Stimulated activated CD8-positive, alpha-beta memory T cell treated with anti-CD3 and anti-CD28 coated beads, Interleukin-7, amount 100 ng/mL, for 4 hours (primary cell): ENCODE measurements around the gene NEXMIF.
"Not testable (repeated sequence)": the region's sequence is repeated elsewhere in the genome, so short reads cannot be mapped to it uniquely, and the experiment has no call there.

Experiments used
- DNase-seq, 2 donors: peaks; one replicate each; pipeline ENCODE4 v3.0.0-alpha.2; 2020; ENCODE audit warnings: low read depth in 2 of 2

The NEXMIF gene

DNA sequence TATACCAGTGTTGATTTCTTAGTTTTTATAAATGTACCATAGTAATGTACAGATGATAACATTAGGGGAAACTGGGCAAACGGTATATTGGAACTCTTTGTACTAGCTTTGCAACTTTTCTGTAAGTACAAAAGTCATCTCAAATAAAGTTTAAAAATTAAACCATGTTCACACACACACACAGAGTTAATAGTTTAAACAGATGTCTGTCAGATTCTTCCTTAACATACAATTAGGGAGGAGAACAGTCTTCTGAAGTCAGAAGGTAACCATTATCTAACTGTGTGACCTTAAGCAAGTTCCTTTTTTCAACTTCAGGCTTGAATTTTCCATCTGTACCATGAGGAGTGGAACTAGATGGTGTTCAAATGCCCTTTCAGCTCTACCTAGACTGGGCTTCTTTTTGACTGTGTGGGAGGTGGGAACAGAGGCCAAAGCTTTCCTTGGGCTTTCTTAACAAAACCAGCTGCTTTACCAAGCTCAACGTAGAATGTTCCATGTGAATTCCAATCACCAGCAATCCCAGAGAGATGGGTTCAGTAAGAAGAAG lies 127.8 kb downstream of the NEXMIF start:
- no peak for DNase-seq

DNA sequence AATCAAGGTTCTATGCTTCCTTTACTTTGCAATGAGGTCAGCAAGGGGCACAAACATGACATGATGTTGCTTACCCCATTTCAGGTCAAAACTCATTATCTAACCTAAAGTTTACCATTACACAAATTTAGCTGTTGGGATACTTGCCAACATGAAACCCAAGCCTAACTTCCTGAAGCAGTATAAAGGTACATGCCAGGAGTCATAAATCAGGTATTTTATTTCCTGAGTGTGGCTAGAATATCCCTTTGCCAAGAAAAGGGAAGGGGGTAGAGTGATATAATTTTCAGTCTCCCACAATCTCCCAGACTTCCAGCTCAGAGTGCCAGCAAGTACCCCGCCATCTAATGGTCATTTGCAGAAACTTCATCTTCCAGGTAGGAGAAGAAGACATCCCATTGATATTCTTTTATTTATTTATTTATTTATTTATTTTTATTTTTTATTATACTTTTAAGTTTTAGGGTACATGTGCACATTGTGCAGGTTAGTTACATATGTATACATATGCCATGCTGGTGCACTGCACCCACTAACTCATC lies 136.6 kb downstream of the NEXMIF start:
- DNase-seq = no peak

DNA sequence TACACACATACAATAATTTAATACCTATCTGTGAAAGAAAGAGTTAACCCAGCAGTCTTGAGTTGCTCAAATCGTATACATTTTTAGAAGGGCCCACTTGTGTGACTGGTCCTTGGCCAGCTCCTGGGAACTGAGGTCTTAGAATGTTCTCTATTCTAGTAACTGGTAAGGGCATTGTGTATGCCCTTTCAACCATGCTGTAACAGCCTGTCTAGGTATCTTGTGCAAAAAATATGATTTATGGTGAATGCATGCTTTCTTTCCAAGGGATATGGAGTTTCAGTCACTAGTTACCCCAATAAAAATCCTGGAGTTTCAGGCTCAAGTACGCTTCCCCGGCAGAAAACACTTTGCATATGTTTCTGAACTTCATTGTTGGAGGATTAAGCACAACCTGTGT lies 140.6 kb downstream of the NEXMIF start:
- DNase-seq = no peak

DNA sequence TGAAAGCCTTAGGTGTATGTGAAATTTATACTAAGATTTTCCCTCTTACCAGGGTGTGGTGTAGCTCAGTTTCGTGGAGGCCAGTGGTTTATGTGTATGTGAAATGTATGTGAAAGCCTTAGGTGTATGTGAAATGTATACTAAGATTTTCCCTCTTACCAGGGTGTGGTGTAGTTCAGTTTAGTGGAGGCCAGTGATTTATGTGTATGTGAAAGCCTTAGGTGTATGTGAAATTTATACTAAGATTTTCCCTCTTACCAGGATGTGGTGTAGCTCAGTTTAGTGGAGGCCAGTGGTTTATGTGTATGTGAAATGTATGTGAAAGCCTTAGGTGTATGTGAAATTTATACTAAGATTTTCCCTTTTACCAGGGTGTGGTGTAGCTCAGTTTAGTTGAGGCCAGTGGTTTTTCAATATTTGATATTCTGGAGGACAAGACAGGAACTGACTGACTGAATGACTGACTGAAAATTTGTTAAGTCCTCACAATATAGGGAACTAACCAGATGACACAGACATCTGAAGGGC lies 143.7 kb downstream of the NEXMIF start:
- no peak for DNase-seq

DNA sequence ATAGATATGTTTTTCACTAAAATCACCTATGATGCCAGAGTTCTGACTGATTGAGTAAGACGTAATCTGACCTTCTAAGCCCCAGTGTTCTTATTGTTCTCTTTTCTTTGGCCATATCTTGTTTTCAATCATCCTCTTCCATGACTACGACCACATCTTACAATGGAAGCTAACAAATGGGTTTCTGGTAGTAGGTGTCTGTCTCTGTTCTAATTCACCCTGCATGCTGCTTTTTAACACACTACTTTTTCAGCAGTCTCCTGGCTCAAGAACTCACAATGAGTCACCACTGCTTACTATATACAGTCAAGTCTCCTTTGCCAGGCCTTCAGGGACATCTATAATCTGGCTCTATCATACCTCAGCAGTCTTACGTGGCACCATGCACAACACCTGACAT lies 146.1 kb downstream of the NEXMIF start:
- DNase-seq = no peak

DNA sequence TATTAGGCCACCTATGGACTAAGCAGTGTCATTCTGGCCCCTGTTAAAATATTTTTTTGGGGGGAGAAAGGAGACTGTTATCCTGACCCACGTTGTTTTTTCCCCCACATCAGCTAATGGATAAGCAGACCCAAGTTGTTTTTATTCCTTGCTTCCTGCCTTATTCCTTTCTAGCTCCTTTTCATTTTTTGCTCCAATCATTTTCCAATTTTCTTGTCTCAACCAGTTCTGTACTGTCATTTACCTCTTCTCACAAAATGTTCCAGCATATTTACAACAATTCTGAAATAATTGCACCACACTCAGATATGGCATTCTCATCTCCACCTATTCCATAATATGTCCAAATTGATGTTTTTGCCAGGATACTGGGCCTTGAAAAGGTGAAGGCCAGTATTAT lies 150.3 kb downstream of the NEXMIF start:
- no peak for DNase-seq

DNA sequence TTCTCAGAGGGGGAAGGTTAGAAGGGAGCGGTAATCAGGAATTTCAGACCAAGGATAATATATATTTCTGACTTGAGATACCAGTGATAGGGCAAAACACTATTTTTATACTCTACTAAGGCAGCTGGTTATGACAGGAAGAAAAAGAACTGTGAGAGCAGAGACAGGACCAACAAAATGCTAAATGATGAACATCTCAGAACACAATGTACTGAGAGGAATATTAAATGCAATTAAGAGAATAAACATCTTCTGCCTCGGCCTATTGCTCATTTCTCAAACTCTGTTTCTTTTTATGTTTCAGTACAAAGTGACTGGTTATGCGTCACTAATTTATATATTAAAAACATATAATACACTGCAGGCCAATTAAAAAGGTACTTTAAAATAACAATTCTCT lies 188.8 kb downstream of the NEXMIF start:
- DNase-seq = no peak

DNA sequence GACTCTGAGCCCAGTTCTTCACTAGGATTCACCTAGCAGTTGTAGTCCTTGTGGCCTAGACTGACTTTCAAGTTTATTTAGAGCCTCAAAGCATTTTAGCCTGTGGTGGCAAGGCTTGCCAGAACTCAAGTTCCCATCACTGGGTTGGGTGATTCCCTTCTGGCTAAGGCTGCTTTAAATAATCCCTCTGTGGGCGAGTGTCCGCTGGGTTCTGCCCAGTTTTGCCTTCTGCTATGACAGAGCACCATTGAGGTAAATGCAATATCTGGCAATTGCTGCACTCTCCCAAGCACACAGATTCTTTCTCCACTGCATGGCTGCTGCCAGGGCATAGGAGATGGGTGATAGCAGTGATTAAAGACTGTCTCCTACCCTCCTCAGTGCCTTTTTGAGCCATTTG lies 220.0 kb downstream of the NEXMIF start:
- no peak for DNase-seq

DNA sequence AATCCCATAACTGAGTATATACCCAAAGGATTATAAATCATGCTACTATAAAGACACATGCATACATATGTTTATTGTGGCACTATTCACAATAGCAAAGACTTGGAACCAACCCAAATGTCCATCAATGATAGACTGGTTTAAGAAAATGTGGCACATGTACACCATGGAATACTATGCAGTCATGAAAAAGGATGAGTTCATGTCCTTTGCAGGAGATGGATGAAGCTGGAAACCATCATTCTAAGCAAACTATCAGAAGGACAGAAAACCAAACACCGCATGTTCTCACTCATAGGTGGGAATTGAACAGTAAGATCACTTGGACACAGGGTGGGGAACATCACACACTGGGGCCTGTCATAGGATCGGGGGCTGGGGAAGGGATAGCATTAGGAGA lies 223.9 kb downstream of the NEXMIF start:
- DNase-seq = not testable (repeated sequence)

DNA sequence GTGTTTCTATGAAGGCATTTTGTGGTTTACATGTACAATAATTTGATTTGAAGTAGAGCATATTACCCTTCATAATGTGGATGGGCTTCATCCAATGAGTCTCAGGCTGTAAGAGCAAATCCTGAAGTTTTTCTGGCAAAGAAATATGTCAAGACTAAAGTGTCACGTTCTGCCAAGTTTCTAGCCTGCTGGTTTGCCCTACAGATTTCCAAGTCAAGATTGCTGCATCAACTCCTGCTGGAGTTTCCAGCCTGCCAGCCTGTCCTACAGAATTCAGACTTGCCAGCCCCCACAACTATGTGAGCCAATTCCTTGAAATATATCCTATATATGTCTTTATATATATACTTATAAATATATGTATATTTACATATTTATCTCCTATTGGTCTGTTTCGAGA lies 240.8 kb downstream of the NEXMIF start:
- DNase-seq = no peak
